ENCODE results near the gene HSPA1L. TPM values are rescaled to one million over a fixed set of nuclear protein-coding genes. Genes with fewer than 3 reads are reported as not detected.

HSPA1L gene
- total RNA-seq, 1 experiment from 2014 or later, result 1.1 TPM

DNA sequence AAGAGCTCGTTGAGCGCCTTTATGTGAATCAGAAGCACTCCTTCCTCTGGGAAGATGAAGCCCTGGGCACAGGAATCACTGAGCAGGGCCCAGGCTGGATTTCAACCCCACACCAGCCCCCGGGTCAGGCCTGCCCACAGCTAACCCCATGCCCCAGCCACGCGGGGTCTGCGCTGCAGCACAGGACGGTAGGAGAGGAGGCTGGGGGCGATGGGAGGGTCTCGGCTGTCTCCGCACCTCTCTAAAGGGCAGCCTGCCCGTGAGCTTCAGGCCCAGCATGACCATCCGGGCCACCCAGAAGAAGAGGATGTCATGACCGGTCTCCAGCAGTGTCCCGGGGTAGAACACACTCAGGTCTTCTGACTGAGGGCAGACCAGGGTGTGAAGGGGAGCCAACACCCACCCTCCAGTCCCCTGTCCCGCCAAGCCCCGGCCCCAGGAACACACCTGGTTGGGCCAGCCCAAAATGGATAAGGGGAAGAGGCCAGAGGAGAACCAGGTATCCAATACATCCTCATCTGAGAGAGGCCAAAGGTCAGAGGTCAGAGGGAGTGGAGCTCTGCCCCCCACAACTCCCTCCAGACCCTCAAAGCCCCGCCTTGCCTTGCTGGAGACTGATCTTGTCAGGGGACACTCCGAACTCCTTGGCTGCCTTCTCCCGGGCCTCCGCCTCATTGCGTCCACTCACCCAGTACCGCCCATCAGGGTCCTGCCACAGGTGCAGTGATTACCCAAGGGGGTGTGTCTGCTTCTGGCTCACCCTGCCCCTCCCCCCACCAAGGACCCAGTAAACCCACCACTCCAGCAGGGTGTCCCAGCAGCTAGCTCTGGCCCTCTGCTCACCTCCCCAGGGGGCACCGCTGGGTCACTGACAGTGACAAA is 33.6 kb downstream of the HSPA1L start:
- peaks cover 11% of the 10 kb centered on the region for H3K4me1 ChIP-seq (ENCODE audit: insufficient read depth, low read length, poor library complexity, severe bottlenecking)
- H3K4me3 ChIP-seq (ENCODE audit: low read depth, low read length, poor library complexity, severe bottlenecking), result no peak overlapping the region
- no peak for DNase-seq (ENCODE audit: low spot score)
- ChIA-PET POLR2A (ENCODE audit: low non-redundant PET) (no interaction called here), CTCF (no interaction called here)
- no peaks in the 10 kb centered on the region for H3K9me3 ChIP-seq (ENCODE audit: low read depth, low read length, poor library complexity, severe bottlenecking)
- H3K27me3 ChIP-seq (replicated peaks; ENCODE audit: insufficient read depth, low read depth, low read length, poor library complexity), result no peaks in the 10 kb centered on the region
- no peak overlapping the region for H3K27ac ChIP-seq (ENCODE audit: low read depth, low read length, poor library complexity, severe bottlenecking)
- no TSS peak for BruUV-seq (replicated peaks)
- intact Hi-C loops (cut with micrococcal nuclease; ENCODE audit: unreplicated experiment), result no loop called here
- TF ChIP-seq CTCF (conservative IDR thresholded peaks at IDR 0.05; ENCODE audit: low read depth, low read length) (no peak), EZH2 (IDR thresholded peaks at IDR 0.05; ENCODE audit: borderline replicate concordance, low read depth, low read length, poor library complexity, severe bottlenecking) (no peak)
- H3K36me3 ChIP-seq (ENCODE audit: insufficient read depth, low read length, poor library complexity, severe bottlenecking), result peaks cover 78% of the 10 kb centered on the region

GRCh38 chr6:31780507-31781243 is 34.4 kb downstream of the HSPA1L start:
- Histone ChIP-seq H3K4me3 (ENCODE audit: low read depth, low read length, poor library complexity, severe bottlenecking) (no peak overlapping the region), H3K27me3 (replicated peaks; ENCODE audit: insufficient read depth, low read depth, low read length, poor library complexity) (no peaks in the 10 kb centered on the region), H3K9me3 (ENCODE audit: low read depth, low read length, poor library complexity, severe bottlenecking) (no peaks in the 10 kb centered on the region), H3K4me1 (ENCODE audit: insufficient read depth, low read length, poor library complexity, severe bottlenecking) (peaks cover 11% of the 10 kb centered on the region), H3K27ac (ENCODE audit: low read depth, low read length, poor library complexity, severe bottlenecking) (no peak overlapping the region), H3K36me3 (ENCODE audit: insufficient read depth, low read length, poor library complexity, severe bottlenecking) (peaks cover 73% of the 10 kb centered on the region)
- CTCF ChIA-PET, result no interaction called here
- no TSS peak for BruUV-seq (replicated peaks)
- intact Hi-C loops (cut with micrococcal nuclease; ENCODE audit: unreplicated experiment), result no loop called here
- DNase-seq (ENCODE audit: low spot score), result no peak
- POLR2A ChIA-PET (ENCODE audit: low non-redundant PET), result no interaction called here
- TF ChIP-seq EZH2 (IDR thresholded peaks at IDR 0.05; ENCODE audit: borderline replicate concordance, low read depth, low read length, poor library complexity, severe bottlenecking) (no peak), CTCF (conservative IDR thresholded peaks at IDR 0.05; ENCODE audit: low read depth, low read length) (no peak)

DNA sequence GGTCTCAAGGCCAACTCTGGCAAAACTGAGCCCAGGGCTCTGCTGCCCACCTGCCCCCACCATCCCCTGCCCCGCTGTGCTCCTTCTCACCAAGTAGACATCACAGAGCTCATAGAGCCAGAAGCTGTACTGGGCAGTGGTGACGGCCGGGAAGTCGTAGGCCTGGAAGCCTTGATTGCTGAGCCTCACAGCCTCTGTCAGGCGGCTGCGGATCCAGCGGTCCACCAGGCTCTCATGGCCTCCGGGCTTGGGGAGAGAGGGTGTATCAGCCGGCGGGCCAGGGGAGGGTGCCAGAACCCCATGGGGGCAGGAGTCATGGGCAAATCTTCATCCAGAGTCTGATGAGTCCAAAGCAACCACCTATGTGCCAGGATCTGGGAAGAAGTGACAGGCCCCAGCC is 35.2 kb downstream of the HSPA1L start:
- Histone ChIP-seq H3K4me3 (ENCODE audit: low read depth, low read length, poor library complexity, severe bottlenecking) (no peak overlapping the region), H3K36me3 (ENCODE audit: insufficient read depth, low read length, poor library complexity, severe bottlenecking) (peaks cover 65% of the 10 kb centered on the region), H3K9me3 (ENCODE audit: low read depth, low read length, poor library complexity, severe bottlenecking) (no peaks in the 10 kb centered on the region), H3K27me3 (replicated peaks; ENCODE audit: insufficient read depth, low read depth, low read length, poor library complexity) (no peaks in the 10 kb centered on the region), H3K4me1 (ENCODE audit: insufficient read depth, low read length, poor library complexity, severe bottlenecking) (peaks cover 11% of the 10 kb centered on the region), H3K27ac (ENCODE audit: low read depth, low read length, poor library complexity, severe bottlenecking) (no peak overlapping the region)
- ChIA-PET CTCF (no interaction called here), POLR2A (ENCODE audit: low non-redundant PET) (no interaction called here)
- DNase-seq (ENCODE audit: low spot score), result no peak
- no peak for TF ChIP-seq EZH2 (IDR thresholded peaks at IDR 0.05; ENCODE audit: borderline replicate concordance, low read depth, low read length, poor library complexity, severe bottlenecking)
- TF ChIP-seq CTCF (conservative IDR thresholded peaks at IDR 0.05; ENCODE audit: low read depth, low read length), result no peak
- no TSS peak for BruUV-seq (replicated peaks)
- intact Hi-C loops (cut with micrococcal nuclease; ENCODE audit: unreplicated experiment), result no loop called here
